Smooth muscle cell (in vitro differentiated cells): ENCODE measurements around the gene OPN1MW3. TPM values are rescaled to one million over a fixed set of nuclear protein-coding genes. Genes with fewer than 3 reads are reported as not detected.

Source experiments
- DNase-seq: peaks from one replicate; lab custom pipeline; 2025; ENCODE audit not compliant: unreplicated experiment; lab: John Stamatoyannopoulos, UW
- H2AFZ ChIP-seq: fragments of 200-600 bp; sonication (generic); 2 replicates; pipeline ENCODE4 v1.6.0; 2016; ENCODE audit warnings: antibody characterized with exemption, low read depth, mild to moderate bottlenecking
- H3F3A ChIP-seq: fragments of 200-600 bp; sonication (generic); 2 replicates; pipeline ENCODE4 v1.6.0; 2017; ENCODE audit warnings: antibody characterized with exemption, low read depth
- H3K27ac ChIP-seq: fragments of 200-600 bp; sonication (generic); 2 replicates; pipeline ENCODE4 v1.5.1; 2016; ENCODE audit warnings: low read depth, mild to moderate bottlenecking
- H3K27me3 ChIP-seq: fragments of 200-600 bp; sonication (generic); 2 replicates; pipeline ENCODE4 v1.6.1; 2016; ENCODE audit warnings: low read depth, mild to moderate bottlenecking
- H3K36me3 ChIP-seq: fragments of 200-600 bp; sonication (generic); 2 replicates; pipeline ENCODE4 v1.5.1; 2016; ENCODE audit warnings: low read depth
- H3K4me1 ChIP-seq: fragments of 200-600 bp; sonication (generic); 2 replicates; pipeline ENCODE4 v1.5.1; 2016; ENCODE audit warnings: low read depth
- H3K4me2 ChIP-seq: fragments of 200-600 bp; sonication (generic); 2 replicates; pipeline ENCODE4 v1.6.0; 2016; ENCODE audit warnings: mild to moderate bottlenecking
- H3K4me3 ChIP-seq: fragments of 200-600 bp; sonication (generic); 2 replicates; pipeline ENCODE4 v1.5.1; 2016; ENCODE audit warnings: mild to moderate bottlenecking
- H3K79me2 ChIP-seq: fragments of 200-600 bp; sonication (generic); 2 replicates; pipeline ENCODE4 v1.6.0; 2016; ENCODE audit warnings: low read depth, mild to moderate bottlenecking
- H3K9ac ChIP-seq: fragments of 200-600 bp; sonication (generic); 2 replicates; pipeline ENCODE4 v1.6.0; 2016; ENCODE audit warnings: low read depth
- H3K9me3 ChIP-seq: fragments of 200-600 bp; sonication (generic); replicated peaks from 2 replicates; pipeline ENCODE4 v1.5.1; 2016; ENCODE audit warnings: low read depth
- H4K20me1 ChIP-seq: fragments of 200-600 bp; sonication (generic); 2 replicates; pipeline ENCODE4 v1.6.0; 2016; ENCODE audit warnings: low read depth
- CTCF ChIP-seq: fragments of 200-600 bp; sonication (generic); IDR thresholded peaks from 2 replicates; pipeline ENCODE4 v1.5.1; 2017; ENCODE audit warnings: borderline replicate concordance, mild to moderate bottlenecking, antibody characterized with exemption; ENCODE audit not compliant: insufficient read depth, poor library complexity, severe bottlenecking
- WGBS: methylation state at CpG from one replicate; pipeline ENCODE4 v1.1.7; 2016; ENCODE audit warnings: low lambda C conversion rate; 5-methylcytosine and 5-hydroxymethylcytosine counted together
- polyA plus RNA-seq: library from polyadenylated mRNA; unstranded; fragments of >200 nt; fragmentation: Nextera tagmentation; extraction: Ambion mirVana; gene quantifications from 2 replicates; pipeline ENCODE4 v1.2.1, GENCODE V29; 2016
- total RNA-seq: library from RNA; depleted of rRNA; stranded (reverse); fragments of >200 nt; gene quantifications from 2 replicates; pipeline ENCODE4 v1.2.3, GENCODE V29; 2014

OPN1MW3 gene
- total and polyA plus RNA-seq, 2 experiments from 2014 or later: not detected

- Histone ChIP-seq H2AFZ (no peak overlapping the region), H3F3A (no peaks in the 10 kb centered on the region), H3K9me3 (no peaks in the 10 kb centered on the region), H3K9ac (no peak overlapping the region), H3K4me3 (no peak overlapping the region), H3K79me2 (no peaks in the 10 kb centered on the region), H3K27ac (no peak overlapping the region), H3K27me3 (no peaks in the 10 kb centered on the region), H4K20me1 (no peaks in the 10 kb centered on the region), H3K4me2 (no peak overlapping the region), H3K4me1 (no peaks in the 10 kb centered on the region), H3K36me3 (no peaks in the 10 kb centered on the region)
- WGBS: 90% methylated on average over 11 of the region's 11 CpGs
- DNase-seq: no peak
- TF ChIP-seq CTCF: no peak
Measured at GRCh38 chrX:154320406-154320805, 63.0 kb downstream of the OPN1MW3 start.

Other genes with a start within 250 kb of the OPN1MW3 start
- 21.5 and 29.4 TPM in 2 replicates for gene IRAK1, start 237.7 kb upstream of the OPN1MW3 start, total RNA-seq
- 63.4 and 84.2 TPM in 2 replicates for gene IRAK1, start 237.7 kb upstream of the OPN1MW3 start, polyA plus RNA-seq
- gene MECP2, start 159.9 kb upstream of the OPN1MW3 start, total RNA-seq: 13.1 and 17.9 TPM in 2 replicates
- gene MECP2, start 159.9 kb upstream of the OPN1MW3 start, polyA plus RNA-seq: 11.9 and 15.0 TPM in 2 replicates
- gene OPN1LW, start 113.3 kb upstream of the OPN1MW3 start, total RNA-seq: not detected in 2 replicates
- gene OPN1LW, start 113.3 kb upstream of the OPN1MW3 start, polyA plus RNA-seq: not detected in 2 replicates
- gene OPN1MW, start 75.0 kb upstream of the OPN1MW3 start, total RNA-seq: not detected in 2 replicates
- gene OPN1MW, start 75.0 kb upstream of the OPN1MW3 start, polyA plus RNA-seq: not detected in 2 replicates
- gene OPN1MW2, start 37.8 kb upstream of the OPN1MW3 start, total RNA-seq: not detected in 2 replicates
- gene OPN1MW2, start 37.8 kb upstream of the OPN1MW3 start, polyA plus RNA-seq: not detected in 2 replicates
- gene TEX28, start 37.5 kb downstream of the OPN1MW3 start, total RNA-seq: not detected in 2 replicates
- gene TEX28, start 37.5 kb downstream of the OPN1MW3 start, polyA plus RNA-seq: not detected in 2 replicates
- gene TKTL1, start 38.2 kb downstream of the OPN1MW3 start, total RNA-seq: not detected in 2 replicates
- not detected in 2 replicates for gene TKTL1, start 38.2 kb downstream of the OPN1MW3 start, polyA plus RNA-seq
- 807 and 860 TPM in 2 replicates for gene FLNA, start 117.1 kb downstream of the OPN1MW3 start, total RNA-seq
- 1,632 and 1,832 TPM in 2 replicates for gene FLNA, start 117.1 kb downstream of the OPN1MW3 start, polyA plus RNA-seq
- gene EMD, start 121.7 kb downstream of the OPN1MW3 start, total RNA-seq: 46.1 and 61.4 TPM in 2 replicates
- gene EMD, start 121.7 kb downstream of the OPN1MW3 start, polyA plus RNA-seq: 63.9 and 67.4 TPM in 2 replicates
- gene RPL10, start 140.8 kb downstream of the OPN1MW3 start, total RNA-seq: 2,811 and 3,107 TPM in 2 replicates
- 1,314 and 1,395 TPM in 2 replicates for gene RPL10, start 140.8 kb downstream of the OPN1MW3 start, polyA plus RNA-seq
- 33.6 and 40.4 TPM in 2 replicates for gene DNASE1L1, start 151.7 kb downstream of the OPN1MW3 start, total RNA-seq
- gene DNASE1L1, start 151.7 kb downstream of the OPN1MW3 start, polyA plus RNA-seq: 23.0 and 30.0 TPM in 2 replicates
- gene TAFAZZIN, start 154.0 kb downstream of the OPN1MW3 start, total RNA-seq: 28.3 and 203 TPM in 2 replicates
- 30.2 and 32.4 TPM in 2 replicates for gene TAFAZZIN, start 154.0 kb downstream of the OPN1MW3 start, polyA plus RNA-seq
- gene ATP6AP1, start 171.1 kb downstream of the OPN1MW3 start, total RNA-seq: 84.0 and 104 TPM in 2 replicates
- 193 and 213 TPM in 2 replicates for gene ATP6AP1, start 171.1 kb downstream of the OPN1MW3 start, polyA plus RNA-seq
- gene GDI1, start 179.6 kb downstream of the OPN1MW3 start, total RNA-seq: 92.2 and 98.8 TPM in 2 replicates
- gene GDI1, start 179.6 kb downstream of the OPN1MW3 start, polyA plus RNA-seq: 143 and 160 TPM in 2 replicates
- gene FAM50A, start 186.6 kb downstream of the OPN1MW3 start, total RNA-seq: 46.0 and 50.1 TPM in 2 replicates
- gene FAM50A, start 186.6 kb downstream of the OPN1MW3 start, polyA plus RNA-seq: 183 and 216 TPM in 2 replicates
- 15.1 and 33.6 TPM in 2 replicates for gene PLXNA3, start 200.7 kb downstream of the OPN1MW3 start, total RNA-seq
- gene PLXNA3, start 200.7 kb downstream of the OPN1MW3 start, polyA plus RNA-seq: 38.2 and 60.2 TPM in 2 replicates
- gene LAGE3, start 221.7 kb downstream of the OPN1MW3 start, total RNA-seq: 33.8 and 39.7 TPM in 2 replicates
- gene LAGE3, start 221.7 kb downstream of the OPN1MW3 start, polyA plus RNA-seq: 52.7 and 66.1 TPM in 2 replicates
- gene UBL4A, start 229.0 kb downstream of the OPN1MW3 start, total RNA-seq: 28.7 and 42.1 TPM in 2 replicates
- 46.9 and 50.8 TPM in 2 replicates for gene UBL4A, start 229.0 kb downstream of the OPN1MW3 start, polyA plus RNA-seq
- gene SLC10A3, start 233.0 kb downstream of the OPN1MW3 start, total RNA-seq: 26.8 and 34.7 TPM in 2 replicates
- 52.1 and 63.1 TPM in 2 replicates for gene SLC10A3, start 233.0 kb downstream of the OPN1MW3 start, polyA plus RNA-seq